Activated T-helper 1 cell treated with Interleukin-2 at 50 U/mL for 16 hours (primary cell): ENCODE measurements around the gene PTPRN2.
"Not testable (repeated sequence)": the region's sequence is repeated elsewhere in the genome, so short reads cannot be mapped to it uniquely, and the experiment has no call there.

Experiments
- DNase-seq: peaks from one replicate; pipeline ENCODE4 v3.0.0-alpha.2; 2020; ENCODE audit warnings: low read depth

The PTPRN2 gene

DNA sequence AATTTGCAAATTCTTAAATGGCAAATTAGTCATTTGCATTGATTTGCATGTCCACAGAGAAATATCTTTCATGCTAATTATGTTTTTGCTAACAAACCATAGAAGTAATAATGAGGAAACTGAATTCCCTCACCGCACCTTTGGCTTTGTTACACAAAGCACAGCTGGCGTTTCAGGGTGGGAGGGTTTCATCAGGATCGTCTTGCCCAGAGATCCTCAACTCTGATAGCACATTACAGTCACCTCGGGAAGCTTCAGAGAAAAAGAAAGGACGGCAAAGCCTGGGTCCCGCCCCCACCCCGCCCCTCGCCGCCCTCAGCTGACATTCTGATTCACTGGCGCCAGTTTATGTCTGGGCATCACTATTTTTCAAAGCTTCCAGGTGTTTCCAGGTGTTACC, 119.4 kb downstream of the PTPRN2 start:
- no peak for DNase-seq

DNA sequence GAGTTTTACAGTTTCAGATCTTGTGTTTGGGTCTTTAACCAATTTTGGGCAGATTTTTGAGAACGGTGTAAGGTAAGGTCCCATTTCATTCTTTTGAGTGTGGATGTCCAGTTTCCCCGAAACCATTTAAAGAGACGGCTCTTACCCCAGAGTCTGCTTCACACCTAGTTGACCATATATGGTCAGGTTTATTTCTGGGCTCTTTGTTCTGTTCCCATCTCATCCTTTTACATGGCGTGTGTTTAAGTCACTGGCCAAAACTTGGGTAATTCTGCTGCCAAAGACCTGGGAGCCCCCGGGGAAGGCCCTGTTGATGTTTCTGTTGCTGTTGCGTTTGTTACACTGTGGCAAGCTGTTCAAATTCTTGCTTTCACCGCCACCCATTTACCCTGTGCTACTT, 120.1 kb downstream of the PTPRN2 start:
- DNase-seq = no peak

DNA sequence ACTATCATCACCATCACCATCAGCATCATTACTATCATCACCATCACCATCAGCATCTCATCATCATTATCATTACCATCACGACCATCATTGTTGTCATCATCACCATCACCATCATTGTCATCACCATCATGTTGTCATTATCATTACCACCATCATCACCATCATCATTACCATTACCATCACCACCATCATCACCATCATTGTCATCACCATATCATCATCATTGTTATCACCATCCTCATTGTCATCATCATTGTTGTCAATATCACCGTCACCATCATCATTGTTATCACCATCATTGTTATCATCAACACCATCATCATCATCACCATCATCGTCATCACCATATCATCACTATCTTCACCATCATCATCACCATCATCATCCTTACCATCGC, 124.3 kb downstream of the PTPRN2 start:
- DNase-seq = no peak

DNA sequence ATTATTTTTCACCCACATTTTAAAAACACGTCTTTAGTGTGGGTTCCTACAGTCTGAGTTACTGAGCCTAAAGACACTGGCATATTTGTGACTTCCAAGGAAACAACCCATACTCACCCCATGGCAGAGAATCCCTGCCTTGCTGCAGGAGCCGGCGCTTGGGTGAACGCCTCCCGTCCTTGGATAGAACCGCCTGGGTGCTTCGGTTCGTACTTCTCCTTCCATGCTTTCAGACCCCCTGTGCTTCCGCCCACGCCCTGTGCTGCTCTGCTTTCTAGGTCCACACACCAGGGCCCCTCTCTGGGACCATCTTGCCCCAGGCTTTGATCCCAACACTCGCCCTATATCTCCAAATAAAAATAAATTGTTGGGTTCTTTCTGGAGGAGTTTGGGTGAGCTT, 125.8 kb downstream of the PTPRN2 start:
- DNase-seq = no peak

DNA sequence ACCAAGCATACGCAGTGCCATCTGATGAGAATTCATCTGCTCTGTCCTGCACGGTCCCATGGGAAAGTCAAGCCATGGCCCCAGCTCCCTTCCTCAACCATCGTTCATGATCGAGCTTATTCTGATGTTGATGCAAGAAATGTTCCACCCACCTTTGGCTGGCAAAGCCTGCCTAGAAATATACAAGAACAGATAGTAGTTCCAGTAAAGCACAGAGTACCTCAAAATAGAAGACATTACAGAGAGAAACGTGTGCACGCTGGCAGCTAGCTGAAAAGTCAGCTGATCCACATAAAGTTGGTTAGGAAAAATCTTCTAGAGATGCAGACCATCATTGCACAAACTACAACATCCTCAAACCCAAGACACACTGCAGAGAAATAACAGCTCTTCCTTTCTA, 127.0 kb downstream of the PTPRN2 start:
- DNase-seq = no peak

DNA sequence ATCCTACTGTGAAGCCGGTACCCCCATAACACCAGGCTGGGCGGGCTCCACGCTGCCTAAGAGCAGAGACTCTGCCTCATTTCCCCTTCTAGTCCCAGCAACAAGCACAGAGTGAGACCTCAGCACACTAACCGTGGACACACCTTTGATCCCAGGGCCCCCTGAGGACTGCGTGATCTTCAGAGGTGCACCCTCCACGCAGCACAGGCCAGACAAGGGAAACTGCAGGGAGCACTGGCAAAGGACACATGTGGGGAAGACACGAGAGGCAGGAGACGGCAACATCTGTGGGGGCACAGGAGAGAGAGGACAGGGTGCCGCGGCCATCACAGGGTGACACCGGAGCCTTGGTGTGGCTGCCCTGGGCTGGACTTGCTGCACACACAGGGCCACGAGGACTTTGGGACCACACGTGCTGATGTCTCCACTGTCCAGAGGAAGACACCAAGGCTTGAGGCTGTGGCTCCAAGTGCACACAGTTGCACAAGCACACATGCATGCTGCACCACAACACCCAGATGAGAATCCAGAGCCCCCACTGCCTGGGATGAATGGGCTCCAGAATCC, 128.8 kb downstream of the PTPRN2 start:
- DNase-seq = no peak

DNA sequence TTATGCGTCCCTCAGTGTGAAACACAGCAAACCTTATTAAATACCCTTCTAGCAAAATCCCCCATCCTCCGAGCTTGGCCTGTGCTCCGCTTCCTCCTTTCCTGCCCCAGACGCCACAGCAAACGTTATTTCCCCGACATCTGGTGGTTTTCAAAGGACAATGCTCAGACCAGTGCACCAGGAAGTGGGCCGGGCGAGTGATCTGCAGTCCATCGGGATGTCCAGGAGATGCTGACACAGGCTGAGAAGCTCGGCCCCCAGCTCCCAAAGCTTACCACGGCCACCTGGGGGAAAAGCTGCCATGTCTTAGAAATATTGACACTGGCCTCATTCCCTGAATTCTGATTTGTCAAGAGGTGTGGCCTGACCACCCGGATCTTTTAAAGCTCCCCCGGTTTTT, 129.5 kb downstream of the PTPRN2 start:
- DNase-seq = no peak

DNA sequence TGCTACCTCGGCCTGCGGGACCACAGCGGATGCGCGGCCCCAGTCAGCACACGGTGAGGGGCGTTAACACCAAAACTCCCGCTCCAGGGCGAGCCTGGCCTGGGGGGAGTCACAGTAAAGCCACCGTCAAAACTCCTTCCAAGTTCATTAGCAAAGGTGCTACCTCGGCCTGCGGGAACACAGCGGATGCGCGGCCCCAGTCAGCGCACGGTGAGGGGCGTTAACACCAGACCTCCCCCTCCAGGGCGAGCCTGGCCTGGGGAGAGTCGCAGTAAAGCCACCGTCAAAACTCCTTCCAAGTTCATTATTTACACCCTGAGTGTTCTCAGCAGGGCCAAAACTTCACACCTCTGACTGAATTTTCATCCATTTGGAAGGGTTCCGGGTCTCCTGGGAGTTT, 130.0 kb downstream of the PTPRN2 start:
- DNase-seq = not testable (repeated sequence)

DNA sequence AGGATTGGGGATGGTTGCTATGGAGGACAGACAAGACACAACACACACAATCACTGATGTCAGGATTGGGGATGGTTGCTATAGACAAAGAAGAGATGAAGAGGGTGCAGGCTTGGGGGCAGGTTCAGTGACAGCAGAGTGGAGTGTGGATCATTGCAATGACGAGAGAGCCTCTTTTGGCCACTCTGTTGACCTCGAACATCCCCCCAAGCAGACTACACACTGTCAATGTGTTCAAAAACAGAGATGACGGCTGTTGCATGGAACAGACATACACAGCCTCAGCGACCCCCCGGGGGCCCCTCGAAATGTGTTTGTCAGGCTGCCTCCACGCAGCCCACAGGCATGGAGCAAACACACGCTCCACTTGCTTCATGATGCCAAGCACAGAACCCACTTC, 133.0 kb downstream of the PTPRN2 start:
- no peak for DNase-seq

DNA sequence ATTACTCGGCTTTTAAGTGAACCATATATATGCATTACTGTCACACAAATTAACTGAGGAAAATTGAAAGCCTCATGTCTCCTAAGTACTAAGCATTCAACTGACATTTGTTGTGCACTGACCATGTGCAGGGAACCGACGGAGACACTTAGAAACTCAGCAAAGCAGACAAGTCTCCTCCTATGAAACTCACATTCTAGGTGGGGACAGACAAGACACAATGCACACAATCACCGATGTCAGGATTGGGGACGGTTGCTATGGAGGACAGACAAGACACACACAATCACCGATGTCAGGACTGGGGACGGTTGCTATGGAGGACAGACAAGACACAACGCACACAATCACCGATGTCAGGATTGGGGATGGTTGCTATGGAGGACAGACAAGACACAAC, 134.0 kb downstream of the PTPRN2 start:
- DNase-seq = no peak

DNA sequence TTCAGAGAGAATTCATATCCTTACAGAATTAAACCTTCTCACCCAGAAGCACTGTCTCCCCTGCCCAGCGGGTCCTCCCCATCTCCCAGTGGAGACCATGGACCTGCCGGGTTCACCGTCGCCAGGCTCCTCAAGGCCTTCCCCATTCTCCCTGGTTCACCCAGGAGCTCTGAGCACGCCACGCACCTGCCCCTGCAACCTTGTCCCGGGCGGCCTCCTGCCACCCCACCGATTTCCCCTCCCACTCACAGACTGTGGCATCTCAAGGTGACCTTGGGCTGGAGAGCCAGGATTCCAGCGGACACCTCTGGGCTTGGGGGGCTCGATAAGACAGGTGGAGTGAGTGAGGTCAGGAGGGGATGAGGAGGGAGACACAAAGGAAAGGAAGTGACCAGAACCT, 135.3 kb downstream of the PTPRN2 start:
- DNase-seq = no peak

DNA sequence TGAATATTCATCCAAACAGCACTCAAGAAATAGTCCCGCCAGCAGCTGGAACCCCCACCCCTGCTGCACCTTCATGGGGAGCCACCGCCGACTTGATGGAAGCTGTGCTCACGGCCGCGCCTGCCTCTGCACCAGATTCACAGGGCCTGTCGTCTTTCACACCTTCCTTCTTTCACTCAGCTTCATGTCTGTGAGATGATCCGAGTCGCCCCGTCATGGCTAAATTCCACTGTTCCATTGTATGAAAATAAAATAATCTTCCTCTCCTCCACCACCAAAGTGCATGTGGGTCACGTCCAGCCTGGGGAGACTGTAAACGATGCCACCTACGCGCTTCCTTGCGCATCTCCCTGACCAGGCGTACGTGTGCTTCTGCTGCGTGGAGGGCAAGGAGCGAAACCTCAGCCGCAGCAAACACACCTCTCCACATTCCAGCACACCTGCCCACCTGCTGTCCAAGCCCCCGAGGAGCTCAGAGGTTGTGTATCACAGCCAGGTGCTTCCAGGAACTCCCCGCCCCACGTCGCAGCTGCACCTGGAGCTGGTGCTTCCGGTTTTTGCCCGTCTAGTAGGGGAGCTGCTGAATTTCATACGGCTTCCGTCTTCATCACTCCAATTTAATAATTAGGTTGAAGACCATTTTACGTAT, 137.0 kb downstream of the PTPRN2 start:
- DNase-seq = no peak

DNA sequence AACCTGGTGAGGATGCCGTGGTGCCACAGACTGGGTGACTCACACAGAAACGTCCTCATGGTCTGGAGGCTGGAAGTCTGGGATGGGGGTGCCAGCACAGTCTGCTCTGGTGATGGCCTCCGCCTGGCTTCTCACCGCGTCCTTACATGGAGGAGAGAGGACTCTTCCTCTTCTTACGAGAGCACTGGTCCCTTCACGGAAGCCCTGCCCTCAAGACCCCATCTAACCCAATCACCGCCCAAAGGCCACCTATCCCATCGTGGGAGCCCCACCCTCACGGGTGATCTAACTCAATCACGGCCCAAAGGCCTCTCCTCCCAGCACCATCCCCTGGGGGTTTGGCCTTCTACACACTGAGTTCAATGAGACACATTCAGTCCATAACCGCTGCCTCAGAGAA, 137.7 kb downstream of the PTPRN2 start:
- no peak for DNase-seq

DNA sequence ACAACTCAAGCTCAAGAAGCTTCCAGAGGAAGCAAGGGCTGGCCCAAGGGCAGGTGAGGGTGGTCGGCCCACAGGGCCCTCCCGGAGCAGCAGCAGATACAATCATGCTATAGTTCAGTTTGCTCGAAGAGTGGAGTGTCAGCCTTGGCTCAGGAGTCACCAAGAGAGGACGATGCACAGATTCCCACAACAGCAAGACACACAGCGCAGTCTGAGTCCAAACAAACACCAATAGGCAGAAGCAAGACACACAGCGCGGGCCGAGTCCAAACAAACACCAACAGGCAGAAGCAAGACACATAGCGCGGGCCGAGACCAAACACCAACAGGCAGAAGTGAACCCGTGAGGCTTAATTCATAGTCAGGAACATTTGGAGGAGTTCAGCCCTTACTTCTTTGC, 138.4 kb downstream of the PTPRN2 start:
- DNase-seq = no peak

DNA sequence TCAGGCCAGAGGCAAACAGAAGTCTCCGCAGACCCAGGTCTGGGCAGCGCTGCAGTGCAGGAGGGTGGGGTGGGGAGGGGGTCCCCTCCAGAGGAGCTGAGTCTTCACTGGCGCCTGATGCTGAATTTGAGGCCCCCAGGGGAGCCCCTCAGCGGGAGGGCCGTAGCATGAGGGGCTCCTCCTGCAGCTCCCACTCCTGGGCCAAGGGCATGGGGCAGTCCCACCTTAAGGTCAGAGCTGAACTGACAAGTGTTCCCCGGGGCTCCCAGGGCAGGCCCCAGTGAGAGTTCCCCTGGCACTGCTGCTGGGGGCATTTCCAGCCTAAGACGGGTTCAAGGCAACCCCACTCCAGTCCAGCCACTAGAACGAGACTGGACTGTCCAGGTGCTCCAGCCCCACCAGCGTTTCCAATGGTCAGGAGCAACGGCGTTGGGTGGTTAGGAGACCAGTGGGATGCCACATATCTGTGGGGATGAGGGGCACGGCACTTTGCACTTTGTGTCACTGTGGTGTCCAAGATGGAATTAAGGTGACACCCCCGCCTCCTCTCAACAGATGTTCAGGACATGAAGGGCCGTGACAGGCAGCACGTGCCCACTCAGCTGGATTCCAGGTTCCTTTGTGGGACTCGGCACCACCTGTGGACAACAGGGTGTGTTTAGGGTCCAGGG, 139.1 kb downstream of the PTPRN2 start:
- no peak for DNase-seq

DNA sequence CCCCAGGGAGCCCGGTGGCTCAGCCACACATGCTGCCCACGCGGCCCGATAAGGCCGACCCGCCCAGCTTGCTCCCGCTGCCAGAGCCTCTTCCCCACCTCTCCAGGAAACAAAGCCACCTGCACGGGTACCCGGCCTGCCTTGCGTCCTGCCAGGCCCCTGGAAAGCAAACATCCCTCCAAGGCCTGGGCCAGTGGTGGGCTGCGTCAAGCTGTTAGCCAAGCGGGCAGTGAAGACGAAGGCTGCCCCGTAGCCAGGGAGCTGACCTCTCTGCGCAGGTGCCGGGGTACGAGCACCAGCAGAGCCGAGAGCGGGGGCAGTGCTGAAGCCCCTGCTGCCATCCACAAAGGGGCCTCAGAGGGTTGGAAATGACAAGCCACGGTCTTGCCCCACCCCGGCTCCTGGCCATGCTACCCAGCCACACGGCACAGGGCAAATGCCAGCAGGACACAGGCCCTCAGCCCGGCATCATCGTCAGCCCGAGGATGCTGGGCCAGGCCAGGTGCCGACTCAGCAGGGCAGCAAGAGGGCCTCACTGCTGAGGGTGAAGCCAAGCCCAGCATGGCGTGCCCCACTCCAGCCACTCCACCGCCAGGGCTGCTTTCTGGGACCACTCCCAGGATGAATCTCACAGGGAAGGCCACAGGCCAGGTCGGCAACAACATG, 140.0 kb downstream of the PTPRN2 start:
- DNase-seq = no peak

DNA sequence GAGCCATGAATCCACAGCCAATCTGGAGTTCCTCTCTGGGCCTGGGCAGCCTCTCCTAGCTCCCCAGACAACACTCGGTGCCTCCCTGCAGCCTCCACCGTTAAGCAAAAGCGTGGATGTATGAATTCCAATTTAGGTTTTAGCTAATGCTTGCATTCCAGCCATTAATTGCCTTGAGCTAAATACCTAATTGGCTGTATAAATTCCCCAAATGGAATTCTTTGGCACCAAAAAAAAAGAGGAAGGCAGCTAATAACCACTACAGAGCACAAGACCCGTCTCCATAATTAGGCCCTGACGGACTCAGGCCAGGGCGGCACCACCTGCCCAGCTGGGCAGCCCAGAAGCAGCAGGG, 140.5 kb downstream of the PTPRN2 start:
- no peak for DNase-seq

DNA sequence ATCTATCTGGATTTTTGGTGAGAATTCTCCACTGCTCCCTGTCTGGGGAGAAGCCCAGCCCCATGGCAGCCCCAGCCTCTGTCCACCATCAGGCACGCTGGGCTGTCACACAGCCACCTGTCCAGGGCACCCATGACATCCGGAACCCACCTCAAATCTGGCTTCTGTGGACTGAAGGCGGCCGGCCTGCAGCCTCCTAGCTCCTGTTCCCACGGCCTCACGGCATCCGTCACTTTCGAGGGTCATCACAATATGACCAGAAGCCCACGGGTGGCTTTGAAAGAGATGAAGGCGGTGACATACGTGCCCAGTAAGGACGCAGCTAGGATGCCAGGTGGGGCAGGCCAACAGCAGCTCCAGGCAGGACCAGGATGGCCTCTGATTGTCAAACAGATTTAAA, 140.9 kb downstream of the PTPRN2 start:
- DNase-seq = no peak

DNA sequence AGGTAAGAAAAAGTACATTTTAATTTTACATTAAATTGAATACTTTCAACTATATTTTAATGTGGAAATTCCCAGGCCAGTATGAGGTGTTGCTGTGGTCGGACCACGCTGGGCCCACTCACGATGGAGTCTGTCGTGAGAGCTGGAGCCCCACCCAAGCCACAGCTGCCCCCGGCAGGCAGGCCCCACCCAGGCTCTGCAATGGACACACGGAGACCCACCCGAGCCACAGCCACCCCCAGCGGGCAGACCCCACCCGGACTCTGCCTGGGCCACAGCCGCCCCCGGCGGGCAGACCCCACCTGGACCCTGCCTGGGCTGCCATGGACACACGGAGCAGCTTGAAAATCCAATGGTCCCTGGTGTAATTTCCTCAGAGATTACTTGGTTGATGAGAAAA, 141.3 kb downstream of the PTPRN2 start:
- no peak for DNase-seq

DNA sequence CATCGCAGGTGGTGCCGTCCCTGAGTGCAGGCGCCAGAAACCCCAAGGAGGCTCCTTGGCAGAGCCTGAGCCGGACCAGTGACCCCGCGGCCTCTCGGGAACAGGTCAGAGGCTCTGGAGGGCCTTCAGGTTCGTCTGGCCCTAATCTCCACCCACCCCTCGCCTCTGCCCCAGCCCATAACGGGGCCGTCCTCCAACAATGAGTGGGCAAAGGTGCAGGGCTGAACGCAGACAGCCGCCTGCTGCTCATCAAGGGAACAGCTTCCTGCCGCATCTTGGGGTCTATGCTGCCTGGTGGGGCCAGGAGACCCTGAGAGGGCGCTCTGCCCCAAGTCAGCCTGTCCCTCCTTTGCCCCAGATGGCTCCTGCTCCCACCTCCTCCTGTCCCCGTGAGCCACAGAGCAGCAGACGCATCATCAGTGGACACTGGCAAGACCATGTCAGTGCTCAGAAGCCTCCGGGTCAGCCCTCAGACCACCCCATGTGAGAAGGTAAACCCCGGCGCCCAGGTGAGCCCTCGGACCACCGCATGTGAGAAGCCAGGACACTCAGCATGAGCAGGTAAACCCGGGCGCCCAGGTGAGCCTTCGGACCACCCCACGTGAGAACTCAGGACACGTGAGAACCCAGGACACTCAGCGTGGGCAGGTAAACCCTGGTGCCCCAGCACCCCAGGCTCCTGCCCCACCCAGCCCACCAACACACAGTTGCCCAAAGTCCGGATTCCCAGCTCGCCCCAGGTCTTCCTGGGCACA, 142.0 kb downstream of the PTPRN2 start:
- no peak for DNase-seq

DNA sequence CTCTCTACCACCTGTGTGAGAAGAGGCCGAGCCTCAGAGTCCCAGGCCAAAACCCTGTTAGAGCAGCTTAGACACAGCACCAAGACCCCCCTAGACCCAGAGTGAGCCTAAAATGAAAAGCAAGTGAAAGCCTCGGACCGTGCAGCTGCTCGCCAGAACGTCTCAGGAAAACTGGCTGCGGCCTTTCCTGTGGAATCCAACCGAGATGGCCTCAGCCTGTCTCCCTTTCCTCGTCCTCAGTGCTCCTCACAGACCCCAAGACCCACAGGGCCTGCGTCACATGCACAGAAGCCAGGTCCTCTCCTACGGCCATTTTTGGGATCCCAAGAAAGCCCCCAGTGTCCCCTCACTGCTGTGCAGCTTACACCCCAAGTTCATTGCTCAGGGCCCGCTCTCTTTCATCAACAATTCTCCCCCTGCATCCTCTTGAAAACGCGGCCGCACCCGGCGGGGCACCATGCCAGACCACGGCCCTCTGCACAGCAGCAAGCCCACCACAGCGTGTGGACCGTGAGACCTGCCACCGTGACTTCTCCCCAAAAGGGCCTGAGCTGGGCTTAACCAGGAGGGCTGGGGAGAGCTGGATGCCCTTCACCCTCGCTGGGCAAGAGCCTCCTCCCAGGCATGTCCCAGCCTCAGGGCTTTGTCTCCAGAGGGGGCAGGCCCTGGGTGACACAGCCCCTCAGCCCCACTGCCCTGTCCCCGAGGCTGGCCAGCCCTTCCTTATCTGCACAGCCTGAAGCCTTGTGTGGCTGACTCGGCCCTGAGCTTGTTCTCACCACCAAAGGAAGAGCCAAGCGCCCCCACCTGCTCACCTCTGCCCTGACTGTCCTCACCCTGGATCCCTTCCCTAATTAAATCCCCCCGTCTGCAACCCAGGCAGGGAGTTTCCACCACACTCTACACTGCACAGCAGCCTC, 142.9 kb downstream of the PTPRN2 start:
- no peak for DNase-seq
